ENCODE results near the gene NDST1.

- TF ChIP-seq, protein P1, sequence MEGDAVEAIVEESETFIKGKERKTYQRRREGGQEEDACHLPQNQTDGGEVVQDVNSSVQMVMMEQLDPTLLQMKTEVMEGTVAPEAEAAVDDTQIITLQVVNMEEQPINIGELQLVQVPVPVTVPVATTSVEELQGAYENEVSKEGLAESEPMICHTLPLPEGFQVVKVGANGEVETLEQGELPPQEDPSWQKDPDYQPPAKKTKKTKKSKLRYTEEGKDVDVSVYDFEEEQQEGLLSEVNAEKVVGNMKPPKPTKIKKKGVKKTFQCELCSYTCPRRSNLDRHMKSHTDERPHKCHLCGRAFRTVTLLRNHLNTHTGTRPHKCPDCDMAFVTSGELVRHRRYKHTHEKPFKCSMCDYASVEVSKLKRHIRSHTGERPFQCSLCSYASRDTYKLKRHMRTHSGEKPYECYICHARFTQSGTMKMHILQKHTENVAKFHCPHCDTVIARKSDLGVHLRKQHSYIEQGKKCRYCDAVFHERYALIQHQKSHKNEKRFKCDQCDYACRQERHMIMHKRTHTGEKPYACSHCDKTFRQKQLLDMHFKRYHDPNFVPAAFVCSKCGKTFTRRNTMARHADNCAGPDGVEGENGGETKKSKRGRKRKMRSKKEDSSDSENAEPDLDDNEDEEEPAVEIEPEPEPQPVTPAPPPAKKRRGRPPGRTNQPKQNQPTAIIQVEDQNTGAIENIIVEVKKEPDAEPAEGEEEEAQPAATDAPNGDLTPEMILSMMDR (IDR thresholded peaks at IDR 0.05; ENCODE audit: insufficient read depth, low read length, poor library complexity, severe bottlenecking): no peak
- no peak for TF ChIP-seq EZH2phosphoT487 (conservative IDR thresholded peaks at IDR 0.05; ENCODE audit: low read length)
Observed at GRCh38 chr5:150530951-150531588, 23.1 kb downstream of the NDST1 start.
